ENCODE measurements around the gene PTGES3L.
A peak's percentile ranks its signal among the peaks of the same experiment; 100 is the strongest.

PTGES3L gene

DNA sequence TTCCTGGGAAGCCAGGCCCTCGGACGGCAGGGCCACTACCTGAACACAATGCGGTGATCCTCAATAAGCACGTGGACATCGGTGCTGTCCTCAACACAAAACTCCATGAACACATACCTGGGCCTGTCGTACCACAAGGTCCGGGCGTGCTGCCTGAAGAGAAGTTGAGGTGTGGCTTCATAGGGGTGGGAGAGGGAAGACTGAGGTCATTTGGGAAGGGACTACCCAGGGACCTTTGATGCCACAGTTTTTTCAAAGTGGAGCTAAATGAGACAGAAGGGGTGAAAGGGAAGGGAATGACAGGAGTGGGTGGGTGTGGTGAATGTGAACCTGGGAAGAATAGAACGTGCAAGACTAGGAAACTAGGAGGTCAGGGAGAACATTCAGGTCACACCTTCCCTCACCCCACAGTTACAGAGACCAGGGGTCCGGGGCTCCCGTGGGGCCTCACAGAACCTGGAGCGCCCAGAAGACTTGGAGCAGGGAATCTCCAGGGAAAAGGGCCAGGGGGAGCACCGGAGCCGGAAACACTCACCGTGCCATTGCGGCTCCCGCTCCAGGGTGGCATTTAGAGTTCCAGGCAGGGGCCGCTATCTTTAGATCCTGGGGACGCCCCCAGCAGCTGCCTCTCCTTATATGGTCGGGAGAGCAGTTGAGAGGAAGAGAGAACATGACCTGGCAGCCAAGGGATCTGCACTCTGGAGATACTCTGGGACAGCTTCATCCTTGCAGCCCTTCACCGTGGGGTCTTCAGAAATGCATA is at the start of gene PTGES3L:
Gene PTGES3L, minus strand, starts transcription at position 570 of the 763 bp plus-strand sequence. Its CDS starts 27 bp downstream, at position 543.
- DNase-seq (ENCODE audit: low spot score), result peak; percentile 35

- DNase-seq (ENCODE audit: low spot score), result no peak
These were observed 48.5 kb upstream of the PTGES3L start for GRCh38 chr17:43028221-43028861.

DNA sequence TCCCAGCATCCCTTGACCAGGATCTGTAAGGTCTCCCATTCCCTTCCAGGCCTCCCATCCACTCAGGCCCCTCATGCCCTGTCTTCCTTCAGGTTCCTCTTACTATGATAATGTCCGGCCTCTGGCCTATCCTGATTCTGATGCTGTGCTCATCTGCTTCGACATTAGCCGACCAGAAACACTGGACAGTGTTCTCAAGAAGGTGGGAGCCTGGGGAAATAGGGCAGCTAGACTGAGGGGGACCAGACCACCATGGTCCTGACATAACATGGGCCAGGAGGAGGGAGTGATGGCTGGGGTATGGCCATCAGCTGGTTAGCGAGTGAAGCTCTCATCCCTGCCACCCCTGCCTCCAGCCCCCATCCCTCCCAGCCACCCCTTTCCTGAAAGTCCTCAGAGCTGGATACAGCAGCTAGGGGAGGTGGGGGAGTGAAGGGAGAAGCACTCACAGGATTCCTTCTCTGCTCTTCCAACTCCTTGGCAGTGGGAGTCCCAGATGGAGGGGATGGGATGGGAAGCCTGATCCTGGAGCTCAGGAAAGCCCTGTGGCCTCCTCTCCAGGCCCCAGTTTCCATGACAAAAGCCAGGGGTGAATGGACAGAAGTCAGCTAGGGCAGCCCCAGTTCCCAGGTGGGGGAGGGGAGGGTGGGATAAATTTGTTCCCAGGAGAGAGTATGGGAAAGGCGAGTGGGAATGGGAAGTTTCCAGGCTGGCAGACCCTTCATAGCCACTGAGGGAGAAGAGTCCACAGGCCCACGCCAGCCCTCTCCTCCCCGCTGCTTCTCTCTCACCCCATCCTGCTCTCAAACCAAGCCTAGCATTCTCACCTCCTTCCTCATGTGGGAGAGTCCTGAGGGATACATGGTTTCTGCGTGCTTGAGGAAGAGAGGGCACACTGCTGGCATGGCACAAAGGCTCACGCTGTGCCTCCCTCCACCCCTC is 47.5 kb upstream of the PTGES3L start:
- no peak for DNase-seq (ENCODE audit: low spot score)

DNA sequence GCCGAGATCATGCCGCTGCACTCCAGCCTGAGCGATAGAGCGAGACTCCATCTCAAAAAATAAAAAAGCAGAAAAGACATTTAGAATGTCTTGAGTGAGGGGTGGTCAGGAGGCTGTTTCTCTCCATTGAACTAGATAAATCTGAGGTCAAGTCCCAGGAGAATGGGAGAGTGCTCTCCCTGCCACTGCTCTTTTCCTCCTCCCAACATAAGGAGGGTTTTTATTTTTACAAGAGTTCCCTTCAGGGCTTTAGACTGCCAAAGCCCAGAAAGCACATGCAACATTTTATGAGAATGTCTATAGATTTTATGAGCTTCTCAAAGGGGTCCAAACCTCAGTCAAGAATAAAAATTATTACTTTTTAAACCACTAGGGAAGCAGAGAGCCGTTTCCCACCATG is 46.7 kb upstream of the PTGES3L start:
- DNase-seq (ENCODE audit: low spot score), result no peak

- DNase-seq (ENCODE audit: low spot score), result no peak
These were observed 46.1 kb upstream of the PTGES3L start for GRCh38 chr17:43025766-43026537.

GRCh38 chr17:43025290-43025657 is 45.4 kb upstream of the PTGES3L start:
- no peak for DNase-seq (ENCODE audit: low spot score)

- DNase-seq (ENCODE audit: low spot score), result peak; percentile 97
These were observed 44.8 kb upstream of the PTGES3L start, which contains the start of gene RND2 for GRCh38 chr17:43024407-43025289. Gene RND2 (plus strand): TSS chr17:43025231. CDS start chr17:43025348, 117 bp downstream.

DNA sequence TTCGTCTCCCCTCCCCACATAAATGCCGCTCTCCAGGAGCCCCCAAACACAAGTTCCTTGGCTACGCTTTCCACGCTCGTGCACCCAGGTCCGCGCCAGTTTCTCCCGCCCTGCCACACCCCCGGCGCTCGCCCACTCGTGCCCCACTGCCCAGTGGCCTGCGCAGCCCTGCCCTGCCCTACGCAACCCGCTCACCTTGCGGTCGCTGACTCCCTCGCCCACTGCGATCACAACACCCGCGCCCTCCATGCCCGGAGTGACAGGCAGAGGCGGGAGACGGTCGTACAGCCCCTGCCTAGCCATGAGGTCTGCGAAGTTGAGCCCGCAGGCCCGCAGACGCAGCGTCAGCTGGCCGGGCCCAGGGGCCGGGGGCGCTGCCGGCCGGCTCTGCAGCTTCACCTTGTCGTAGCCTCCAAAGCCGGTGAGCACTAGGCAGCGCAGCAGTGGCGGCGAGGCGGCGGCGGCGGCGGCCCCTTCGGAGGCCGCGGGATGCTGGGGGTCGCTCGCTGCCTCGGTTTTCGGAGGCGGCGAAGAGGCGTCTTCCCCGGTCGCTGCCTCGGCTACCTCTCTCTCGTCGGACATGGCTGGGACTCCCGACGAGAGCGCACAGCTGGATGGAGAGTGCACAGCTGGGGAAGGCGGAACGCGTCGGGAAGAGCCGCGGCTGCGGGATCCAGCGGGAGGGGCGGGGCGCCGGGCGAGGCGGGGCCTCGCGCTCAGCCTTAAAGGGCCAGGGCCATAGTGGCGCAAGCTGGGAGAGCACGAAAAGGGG is 42.0 kb upstream of the PTGES3L start, which contains the start of gene VAT1:
Gene VAT1, minus strand, starts transcription at position 645 of the 772 bp plus-strand sequence. Its CDS starts 63 bp downstream, at position 582.
- DNase-seq (ENCODE audit: low spot score), result peak; percentile 94

- peak; percentile 91 for DNase-seq (ENCODE audit: low spot score)
These were observed 41.2 kb upstream of the PTGES3L start for GRCh38 chr17:43020789-43021740.

GRCh38 chr17:43020030-43020621 is 40.2 kb upstream of the PTGES3L start:
- no peak for DNase-seq (ENCODE audit: low spot score)

DNA sequence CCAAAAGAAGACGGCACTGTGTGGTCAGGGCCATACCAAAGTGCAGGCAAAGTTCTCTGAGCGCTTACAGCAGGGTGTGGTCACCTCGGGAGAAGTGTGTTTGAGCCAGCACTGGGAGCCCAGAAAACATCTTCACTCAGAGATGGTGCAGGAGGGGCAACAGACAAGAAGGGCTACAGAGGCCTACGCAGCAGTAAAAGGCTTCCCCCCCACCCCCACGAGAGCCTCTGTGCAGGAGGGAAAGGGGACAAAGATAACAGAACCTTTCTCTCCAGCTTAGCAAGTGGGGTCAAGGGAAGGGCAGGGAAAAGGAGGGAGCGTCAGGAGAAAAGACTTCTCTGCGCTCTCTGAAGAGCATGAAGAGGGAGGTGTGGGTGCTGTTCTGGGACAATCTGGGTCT is 39.5 kb upstream of the PTGES3L start:
- peak; percentile 38 for DNase-seq (ENCODE audit: low spot score)

DNA sequence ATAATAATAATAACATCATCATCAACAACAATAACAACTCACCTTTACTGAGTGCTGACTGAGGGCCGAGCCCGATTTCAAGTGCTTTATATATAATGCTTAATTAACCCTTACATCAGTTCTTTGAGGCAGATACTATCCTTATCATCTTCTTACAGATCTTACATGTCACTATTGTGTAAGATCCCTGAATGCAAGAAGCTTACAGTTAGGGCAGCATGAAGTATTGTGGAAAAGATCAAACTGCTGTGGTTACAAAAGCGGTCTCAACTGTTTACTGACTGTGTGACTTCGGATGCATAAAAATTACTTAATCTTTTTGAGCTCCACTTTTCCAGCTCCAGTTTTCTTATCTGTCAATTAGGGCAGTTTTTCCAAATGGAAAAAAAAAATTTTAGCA is 39.1 kb upstream of the PTGES3L start:
- no peak for DNase-seq (ENCODE audit: low spot score)

DNA sequence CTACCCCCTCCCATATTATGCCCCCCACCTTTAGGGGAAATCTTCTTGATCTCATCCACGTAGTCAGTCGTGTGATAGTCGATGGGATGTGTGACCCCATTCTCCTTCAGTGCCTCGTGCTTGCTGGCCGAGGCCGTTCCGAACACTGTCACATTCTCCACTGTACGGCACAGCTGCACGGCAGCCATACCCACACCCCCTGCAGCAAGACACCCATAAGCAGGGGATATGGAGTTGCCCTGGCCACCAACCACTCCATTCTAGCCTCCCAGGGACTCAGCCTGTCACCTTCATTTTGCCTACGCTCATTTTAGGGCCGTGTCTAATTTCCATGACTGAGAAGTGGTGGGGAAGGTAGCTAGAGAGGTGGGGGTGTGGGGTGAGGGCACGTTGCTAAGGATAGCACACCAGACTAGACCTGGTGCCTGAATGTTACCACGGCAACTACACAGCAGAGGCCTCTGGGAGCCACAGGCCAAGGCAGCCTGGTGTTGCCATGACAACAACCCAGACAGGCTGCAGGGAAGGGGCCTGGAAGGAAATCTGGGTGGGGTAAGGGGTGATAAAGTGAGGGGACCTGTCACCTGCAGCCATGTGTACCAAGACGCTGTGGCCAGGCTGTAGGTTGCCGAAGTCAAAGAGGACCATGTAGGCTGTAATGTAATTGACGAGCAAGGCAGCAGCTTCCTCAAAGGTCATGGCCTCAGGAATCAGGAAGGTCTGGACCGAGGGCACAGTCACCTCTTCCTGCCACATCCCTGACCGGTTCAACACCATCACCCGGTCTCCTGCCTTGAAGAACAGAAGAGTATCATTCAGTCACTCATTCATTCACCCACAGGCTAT is 38.4 kb upstream of the PTGES3L start:
- no peak for DNase-seq (ENCODE audit: low spot score)

- DNase-seq (ENCODE audit: low spot score), result no peak
These were observed 36.3 kb upstream of the PTGES3L start for GRCh38 chr17:43016216-43016615.

DNA sequence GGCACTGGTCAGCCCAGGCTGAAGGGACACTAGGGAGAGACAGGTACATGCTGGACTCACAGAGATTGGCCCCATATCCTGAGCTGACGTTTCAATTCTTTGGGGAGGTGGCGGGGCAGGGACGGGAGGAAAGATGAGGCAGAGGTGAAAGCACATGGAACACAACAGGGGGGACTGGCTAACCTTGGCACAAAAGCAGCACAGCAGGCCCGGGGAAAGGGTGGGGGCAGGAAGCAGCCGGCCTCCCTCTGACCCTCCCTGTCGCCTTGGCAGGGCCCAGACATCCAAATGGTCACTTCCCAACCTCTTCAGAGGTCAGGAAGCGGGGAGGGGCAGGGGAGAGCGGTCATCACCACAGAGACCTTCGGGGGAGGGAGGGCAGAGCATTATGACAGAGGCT is 35.7 kb upstream of the PTGES3L start:
- DNase-seq (ENCODE audit: low spot score), result no peak

GRCh38 chr17:43014649-43015542 is 35.0 kb upstream of the PTGES3L start:
- DNase-seq (ENCODE audit: low spot score), result no peak

Measured in GM03348 (cell line).